HG03103 (cell line): ENCODE results near the gene TJAP1.
"Not testable (repeated sequence)": the region's sequence is repeated elsewhere in the genome, so short reads cannot be mapped to it uniquely, and the experiment has no call there.

ENCODE experiments used
- ATAC-seq: cut with Tn5 transposase; IDR thresholded peaks from one replicate; pipeline ENCODE4 v1.9.1; 2021; ENCODE audit warnings: low read depth; ENCODE audit not compliant: unreplicated experiment

TJAP1 gene

GRCh38 chr6:43476746-43477145 is 624 bp upstream of the TJAP1 start:
- ATAC-seq: no peak

- no peak for ATAC-seq
Measured at GRCh38 chr6:43478008-43478372, 620 bp downstream of the TJAP1 start.

DNA sequence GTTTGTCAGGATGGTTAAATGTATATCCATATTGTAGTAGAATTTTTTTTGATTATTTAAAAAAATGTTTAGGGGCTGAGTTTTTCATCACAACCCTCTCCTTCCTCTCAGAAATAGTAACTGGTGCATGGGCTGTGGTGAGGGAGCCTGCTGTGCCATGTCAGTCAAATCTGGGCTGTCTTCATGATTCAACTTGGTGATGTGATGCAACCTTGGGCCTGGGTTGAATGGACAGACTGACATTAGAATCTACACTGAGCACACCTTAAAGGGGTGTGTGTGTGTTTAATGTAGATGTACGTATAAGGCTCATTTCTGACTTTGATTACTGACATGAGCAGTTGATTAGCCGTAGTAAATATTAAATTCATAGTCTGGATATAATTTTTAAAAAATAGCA is 3.7 kb downstream of the TJAP1 start:
- ATAC-seq: no peak

DNA sequence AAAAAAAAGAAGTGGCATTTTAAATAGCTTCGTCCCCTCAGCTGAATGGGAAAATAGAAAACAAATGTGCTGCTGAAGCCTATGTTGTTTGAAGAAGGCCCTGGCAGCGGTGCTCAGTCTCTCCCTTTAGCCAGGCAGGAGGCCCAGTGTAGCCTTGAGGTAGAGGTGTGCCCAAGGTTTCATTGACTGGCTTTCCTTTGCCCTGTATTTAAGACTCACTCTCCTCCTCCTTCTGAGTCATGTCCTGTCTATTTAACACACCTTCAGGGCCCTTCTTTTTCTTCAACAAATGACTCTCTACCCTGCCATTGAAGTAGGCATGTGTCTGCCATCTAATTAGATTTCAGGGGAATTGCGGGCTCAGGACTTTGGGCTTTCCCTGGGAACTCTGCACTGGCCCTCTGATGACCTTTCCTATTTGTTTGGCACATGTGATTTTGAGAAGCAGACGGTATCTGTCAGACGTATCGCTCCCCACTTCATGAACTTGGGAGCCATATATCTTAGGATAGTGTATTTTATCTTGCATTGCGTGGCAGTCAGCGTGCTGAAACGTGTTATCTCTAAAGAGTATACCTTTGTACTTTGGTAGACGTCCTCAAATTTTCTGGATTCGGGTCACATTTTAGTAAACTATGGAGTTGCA is 4.3 kb downstream of the TJAP1 start:
- no peak for ATAC-seq

GRCh38 chr6:43488667-43489276 is 11.4 kb downstream of the TJAP1 start:
- ATAC-seq: no peak

- no peak for ATAC-seq
Measured at GRCh38 chr6:43489277-43490072, 12.1 kb downstream of the TJAP1 start.

DNA sequence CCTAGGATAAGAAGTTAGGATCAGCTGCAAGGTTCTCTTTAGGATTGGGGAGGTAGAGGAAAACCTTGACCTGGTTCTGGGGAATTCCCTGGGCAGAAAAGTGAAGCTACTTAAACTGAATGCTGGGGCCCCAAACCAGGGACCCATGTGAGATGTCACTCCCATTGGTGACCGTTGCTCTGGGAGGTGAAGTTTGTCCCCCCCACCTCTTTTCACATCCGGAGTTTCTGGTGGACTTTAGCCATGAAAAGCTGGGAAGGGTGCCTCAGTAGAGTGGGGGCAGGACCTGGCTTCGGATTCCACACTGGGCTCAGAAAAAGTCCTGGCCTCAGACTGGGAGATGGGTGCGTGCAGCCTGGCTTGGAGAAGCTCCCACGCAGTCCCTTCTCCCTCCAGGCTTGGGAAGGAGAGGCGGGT is 13.2 kb downstream of the TJAP1 start:
- no peak for ATAC-seq

GRCh38 chr6:43491750-43492661 is 14.6 kb downstream of the TJAP1 start:
- no peak for ATAC-seq

GRCh38 chr6:43492673-43493072 is 15.3 kb downstream of the TJAP1 start:
- ATAC-seq: no peak

GRCh38 chr6:43493230-43493629 is 15.9 kb downstream of the TJAP1 start:
- ATAC-seq: no peak

DNA sequence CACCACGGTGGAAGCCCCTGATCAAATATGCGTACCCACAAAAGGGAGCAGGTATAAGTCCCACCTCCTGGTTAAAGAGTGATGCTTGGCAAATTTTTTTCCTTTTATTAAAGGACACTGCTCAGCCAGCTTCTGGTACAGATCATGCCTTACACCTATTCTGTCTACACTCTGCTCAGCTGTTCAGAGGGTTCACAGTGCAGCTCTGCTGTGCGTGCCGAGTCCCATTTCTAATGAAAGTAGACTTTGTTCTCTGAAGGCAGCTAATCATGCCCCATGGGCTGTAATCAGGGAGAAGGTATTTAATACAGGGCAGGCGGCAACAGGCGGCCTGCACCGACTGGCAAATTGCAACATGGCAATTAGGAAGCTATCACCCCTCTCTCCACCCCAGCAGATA is 16.5 kb downstream of the TJAP1 start:
- no peak for ATAC-seq

GRCh38 chr6:43494321-43494720 is 17.0 kb downstream of the TJAP1 start:
- no peak for ATAC-seq

GRCh38 chr6:43494766-43495165 is 17.4 kb downstream of the TJAP1 start:
- no peak for ATAC-seq

- no peak for ATAC-seq
Measured at GRCh38 chr6:43495409-43495941, 18.1 kb downstream of the TJAP1 start.

- no peak for ATAC-seq
Measured at GRCh38 chr6:43496370-43497128, 19.2 kb downstream of the TJAP1 start.

GRCh38 chr6:43497129-43497396 is 19.7 kb downstream of the TJAP1 start:
- ATAC-seq: no peak

DNA sequence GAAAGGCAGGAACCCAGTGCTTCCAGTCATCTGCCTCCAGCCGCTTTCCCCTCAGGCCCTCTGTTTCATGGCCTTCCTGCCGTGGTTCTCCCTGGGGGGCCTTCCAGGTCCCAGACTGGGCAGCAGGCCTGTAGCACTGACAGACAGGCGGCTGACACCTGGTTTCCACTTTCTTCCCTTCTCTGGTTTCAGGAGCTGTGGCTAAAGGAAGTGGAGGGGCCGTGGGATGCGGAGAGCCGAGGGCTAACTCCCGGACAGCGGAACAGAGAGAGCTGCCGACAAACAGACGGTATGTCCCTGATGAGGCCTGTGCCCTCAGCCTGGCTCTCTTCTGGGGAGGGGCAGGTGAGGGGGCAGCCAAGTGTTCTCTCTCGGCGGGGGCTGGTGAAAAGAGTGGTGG is 20.3 kb downstream of the TJAP1 start:
- no peak for ATAC-seq

- not testable (repeated sequence) for ATAC-seq
Measured at GRCh38 chr6:43498291-43498690, 20.9 kb downstream of the TJAP1 start.

- ATAC-seq: no peak
Measured at GRCh38 chr6:43499028-43499815, 21.9 kb downstream of the TJAP1 start.
